IMR-90 (cell line): ENCODE measurements around the gene IWS1. TPM values are rescaled to one million over a fixed set of nuclear protein-coding genes. Genes with fewer than 3 reads are reported as not detected.

ENCODE experiments used
- ATAC-seq: fragments of 200-7000 bp; cut with Tn5 transposase; 2 replicates; pipeline ENCODE4 v1.9.1; 2020; ENCODE audit warnings: low read depth, mild to moderate bottlenecking, moderate library complexity
- BruUV-seq: library from RNA; stranded (reverse); fragments of 400-500 nt; replicated peaks from 2 replicates; lab custom pipeline; 2021; lab: Mats Ljungman, UMichigan
- CTCF ChIA-PET: fragments of 300-600 bp; formaldehyde crosslinking; extraction: SDS; loops from one replicate; lab custom pipeline; 2021; ENCODE audit warnings: antibody characterized with exemption; lab: Yijun Ruan, JAX
- POLR2A ChIA-PET: fragments of 300-600 bp; sonication (Branson Sonifier 250); formaldehyde crosslinking; loops from one replicate; lab custom pipeline; 2022; ENCODE audit warnings: antibody characterized with exemption; ENCODE audit not compliant: unreplicated experiment; lab: Charles Lee
- DNase-seq: peaks from one replicate; pipeline ENCODE4 v3.0.0; 2013
- H2AFZ ChIP-seq: replicated peaks from 2 replicates; pipeline ENCODE3; 2013; ENCODE audit warnings: low read length, mild to moderate bottlenecking; ENCODE audit not compliant: poor library complexity
- H2AK5ac ChIP-seq: 2 replicates; pipeline ENCODE4 v1.6.1; 2013; ENCODE audit warnings: low read depth, low read length, inconsistent platforms
- H2AK9ac ChIP-seq: replicated peaks from 2 replicates; pipeline ENCODE3; 2013; ENCODE audit warnings: mild to moderate bottlenecking, low read depth, low read length, moderate library complexity; ENCODE audit not compliant: poor library complexity
- H2BK120ac ChIP-seq: 2 replicates; pipeline ENCODE4 v1.6.1; 2013; ENCODE audit warnings: low read depth, low read length, inconsistent platforms
- H2BK15ac ChIP-seq: 3 replicates; pipeline ENCODE4 v1.6.1; 2013; ENCODE audit warnings: low read depth, low read length, inconsistent platforms
- H2BK20ac ChIP-seq: 2 replicates; pipeline ENCODE4 v1.6.1; 2013; ENCODE audit warnings: low read depth, mild to moderate bottlenecking, inconsistent platforms, low read length, moderate library complexity
- H2BK5ac ChIP-seq: 2 replicates; pipeline ENCODE4 v1.6.1; 2013; ENCODE audit warnings: mild to moderate bottlenecking, low read depth, low read length, inconsistent platforms; ENCODE audit not compliant: poor library complexity, severe bottlenecking
- H3K14ac ChIP-seq: replicated peaks from 2 replicates; pipeline ENCODE4 v1.6.1; 2013; ENCODE audit warnings: low read depth, low read length, inconsistent platforms
- H3K18ac ChIP-seq: 2 replicates; pipeline ENCODE4 v1.6.1; 2013; ENCODE audit warnings: low read depth, low read length, control low read depth
- H3K23ac ChIP-seq: 2 replicates; pipeline ENCODE4 v1.6.1; 2013; ENCODE audit warnings: low read depth, low read length, inconsistent platforms
- H3K27ac ChIP-seq: 2 replicates; pipeline ENCODE4 v1.5.1; 2013; ENCODE audit warnings: mild to moderate bottlenecking, control low read depth, low read length; ENCODE audit not compliant: insufficient read depth
- H3K27me3 ChIP-seq: 2 replicates; pipeline ENCODE4 v1.6.1; 2013; ENCODE audit warnings: low read length; ENCODE audit not compliant: control insufficient read depth, insufficient read depth
- H3K36me3 ChIP-seq: 2 replicates; pipeline ENCODE4 v1.6.1; 2013; ENCODE audit warnings: low read length, mixed read lengths; ENCODE audit not compliant: control insufficient read depth, insufficient read depth
- H3K4ac ChIP-seq: 2 replicates; pipeline ENCODE4 v1.6.1; 2013; ENCODE audit warnings: low read depth, low read length, inconsistent platforms
- H3K4me1 ChIP-seq: 2 replicates; pipeline ENCODE4 v1.6.1; 2013; ENCODE audit warnings: low read length, mixed read lengths; ENCODE audit not compliant: control insufficient read depth, insufficient read depth
- H3K4me2 ChIP-seq: 2 replicates; pipeline ENCODE4 v1.6.1; 2013; ENCODE audit warnings: low read depth, mild to moderate bottlenecking, control low read depth, low read length, moderate library complexity
- H3K4me3 ChIP-seq: 2 replicates; pipeline ENCODE4 v1.5.1; 2013; ENCODE audit warnings: low read depth, mild to moderate bottlenecking, control low read depth, low read length, moderate library complexity; ENCODE audit not compliant: insufficient read depth
- H3K56ac ChIP-seq: 2 replicates; pipeline ENCODE4 v1.6.1; 2013; ENCODE audit warnings: low read length, inconsistent platforms; ENCODE audit not compliant: insufficient read depth; ENCODE audit errors: extremely low read depth
- H3K79me1 ChIP-seq, 2 experiments: 2 replicates each; pipeline ENCODE4 v1.6.1; 2013; ENCODE audit warnings: low read length in 2 of 2, inconsistent platforms in 1 of 2, low read depth in 1 of 2
- H3K9ac ChIP-seq: 2 replicates; pipeline ENCODE4 v1.6.1; 2013; ENCODE audit warnings: low read depth, low read length, control low read depth
- H3K9me1 ChIP-seq: 2 replicates; pipeline ENCODE4 v1.6.1; 2013; ENCODE audit warnings: low read length, inconsistent platforms; ENCODE audit not compliant: insufficient read depth
- H3K9me3 ChIP-seq: 2 replicates; pipeline ENCODE4 v1.6.1; 2013; ENCODE audit warnings: low read length; ENCODE audit not compliant: control insufficient read depth, insufficient read depth
- H4K20me1 ChIP-seq: 2 replicates; pipeline ENCODE4 v1.6.1; 2013; ENCODE audit warnings: low read length, inconsistent platforms; ENCODE audit not compliant: insufficient read depth
- H4K5ac ChIP-seq: 2 replicates; pipeline ENCODE4 v1.6.1; 2013; ENCODE audit warnings: mild to moderate bottlenecking, low read depth, low read length, control low read depth
- H4K8ac ChIP-seq, 2 experiments: 2 replicates each; pipeline ENCODE4 v1.6.1; 2013; ENCODE audit warnings: low read depth in 2 of 2, low read length in 2 of 2, control low read depth in 1 of 2, inconsistent platforms in 1 of 2
- H4K91ac ChIP-seq: 2 replicates; pipeline ENCODE4 v1.6.1; 2013; ENCODE audit warnings: low read depth, low read length, inconsistent platforms; ENCODE audit not compliant: insufficient read depth
- CEBPB ChIP-seq: IDR thresholded peaks from 2 replicates; pipeline ENCODE4 v1.6.1; 2012; ENCODE audit warnings: low read depth, low read length, improper control_type of control experiment
- CHD1 ChIP-seq: IDR thresholded peaks from 2 replicates; pipeline ENCODE4 v1.6.1; 2012; ENCODE audit warnings: low read depth, low read length, improper control_type of control experiment
- FOS ChIP-seq: fragments of 150-350 bp; IDR thresholded peaks from 2 replicates; pipeline ENCODE4 v1.6.1; 2016; ENCODE audit warnings: low read depth, low read length
- MAFK ChIP-seq: IDR thresholded peaks from 2 replicates; pipeline ENCODE4 v1.6.1; 2012; ENCODE audit warnings: low read depth, low read length, improper control_type of control experiment
- MXI1 ChIP-seq: IDR thresholded peaks from 2 replicates; pipeline ENCODE4 v1.6.1; 2012; ENCODE audit warnings: low read depth, mild to moderate bottlenecking, low read length, moderate library complexity, borderline replicate concordance
- NFE2L2 ChIP-seq: fragments of 150-350 bp; IDR thresholded peaks from 2 replicates; pipeline ENCODE4 v1.6.1; 2016; ENCODE audit warnings: low read depth, mild to moderate bottlenecking, low read length
- POLR2A ChIP-seq: IDR thresholded peaks from 2 replicates; pipeline ENCODE4 v1.6.1; 2012; ENCODE audit warnings: mild to moderate bottlenecking, low read depth, low read length
- RAD21 ChIP-seq: IDR thresholded peaks from 2 replicates; pipeline ENCODE4 v1.6.1; 2012; ENCODE audit warnings: low read length, improper control_type of control experiment
- whole genome bisulfite sequencing, 2 experiments: methylation state at CpG; one replicate each; pipeline versions ENCODE4 v1.1.5 to v1.1.7; 2013; ENCODE audit warnings: missing lambda C conversion rate in 2 of 2; ENCODE audit not compliant: insufficient read length in 1 of 2; ENCODE audit errors: extremely low coverage in 2 of 2; 5-methylcytosine and 5-hydroxymethylcytosine counted together
- dilution Hi-C: fragments of 300-500 bp; cut with HindIII; formaldehyde crosslinking; loops from one replicate; pipeline ENCODE4 v1.14.3; 2018; ENCODE audit warnings: low sequenced_read_pairs; ENCODE audit not compliant: unreplicated experiment
- in situ Hi-C: fragments of 300-500 bp; cut with MboI; formaldehyde crosslinking; loops from 3 replicates; pipeline ENCODE4 v1.14.3; 2019; ENCODE audit warnings: low sequenced_read_pairs, inconsistent platforms, mixed read lengths
- intact Hi-C: fragments of 100-400 bp; cut with micrococcal nuclease; formaldehyde crosslinking; loops from 2 replicates; pipeline ENCODE4 v1.10.0; 2022
- polyA plus RNA-seq, 3 experiments: library from polyadenylated mRNA; depleted of rRNA; stranded (reverse); fragments of >200 nt; gene quantifications; 2 replicates each; pipeline ENCODE4 v1.2.3, GENCODE V29; 2012; ENCODE audit warnings: low replicate concordance in 1 of 3
- total RNA-seq: library from RNA; depleted of rRNA; stranded (reverse); fragments of >200 nt; gene quantifications from 2 replicates; pipeline ENCODE4 v1.2.3, GENCODE V29; 2012
- TF ChIP-seq, protein P1 (sequence below): conservative IDR thresholded peaks from 2 replicates; pipeline ENCODE4 v1.5.1; 2012; ENCODE audit warnings: mild to moderate bottlenecking, low read depth, low read length, improper control_type of control experiment
- TF ChIP-seq, protein P2 (sequence below): fragments of 150-350 bp; IDR thresholded peaks from 2 replicates; pipeline ENCODE4 v1.6.1; 2017; ENCODE audit warnings: mild to moderate bottlenecking, antibody characterized with exemption, low read length, low read depth

The IWS1 gene
- total and polyA plus RNA-seq, 2 of the 4 experiments (the other 2 are of a cell fraction), result 31.5 to 52.5 TPM

DNA sequence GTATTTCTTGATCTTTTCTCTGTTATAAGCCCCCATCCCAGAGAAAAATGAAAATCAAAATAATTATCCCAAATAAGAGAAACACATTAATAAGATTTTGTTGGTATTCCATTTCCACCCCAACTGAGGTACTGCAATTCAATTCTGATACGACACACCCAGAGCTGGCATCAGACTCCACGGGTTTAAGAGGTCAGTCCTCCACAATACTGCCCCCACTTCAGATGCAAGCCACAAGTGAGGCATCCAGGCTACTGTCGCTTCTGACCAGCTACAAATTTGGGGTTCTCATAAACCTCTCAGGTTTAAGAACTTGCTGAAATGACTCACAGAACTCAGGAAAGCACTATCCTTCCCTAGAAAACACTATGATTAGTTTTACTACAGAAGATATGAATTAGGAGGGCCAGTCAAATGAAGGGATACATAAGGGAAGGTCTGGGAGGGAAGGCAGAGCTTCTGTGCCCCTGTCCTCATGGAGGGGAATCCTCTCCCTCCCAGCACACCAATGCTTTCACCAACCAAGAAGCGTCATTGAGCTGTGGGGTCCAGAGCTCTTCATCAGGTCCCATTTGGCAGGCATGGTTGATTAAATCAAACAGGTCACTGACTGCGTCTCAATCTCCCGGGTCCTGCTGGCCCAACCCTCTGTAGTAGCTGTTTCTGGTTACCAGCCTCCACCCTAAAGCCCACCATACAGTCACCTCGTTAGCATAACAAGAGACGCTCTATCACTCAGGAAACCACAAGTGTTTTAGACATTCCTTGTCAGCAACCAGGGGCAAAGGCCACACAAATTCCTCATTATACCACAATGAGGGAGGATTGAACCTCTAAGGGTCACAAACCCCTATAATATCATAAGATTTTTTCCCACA is 46.2 kb downstream of the IWS1 start:
- no peak overlapping the region for H2BK5ac ChIP-seq
- no peak overlapping the region for H3K4me2 ChIP-seq
- no peaks in the 10 kb centered on the region; the same call in 1 of the 2 replicates for H4K20me1 ChIP-seq
- H3K18ac ChIP-seq, result no peak overlapping the region
- no peak overlapping the region for H2AK5ac ChIP-seq
- no peak overlapping the region for H3K9ac ChIP-seq
- ChIA-PET POLR2A (no interaction called here), CTCF (interaction anchor here (0.6 to 2.5 kb wide), 7 partner anchors 9 to 893 kb away, joined by 3 to 15 read pairs (median 5); no protein-coding TSS in a partner anchor)
- H3K56ac ChIP-seq, result no peak overlapping the region
- no peak overlapping the region for H2AK9ac ChIP-seq
- peaks cover 4% of the 10 kb centered on the region; the same call in 1 of the 2 replicates for H3K9me1 ChIP-seq
- H2AFZ ChIP-seq, result no peak overlapping the region
- no peaks in the 10 kb centered on the region for H3K9me3 ChIP-seq
- no peaks in the 10 kb centered on the region for H3K4me1 ChIP-seq
- in situ Hi-C loops, result loop anchor here (5.0 kb wide), 1 partner anchor 158 kb away; no protein-coding TSS in a partner anchor
- H3K27me3 ChIP-seq, result no peaks in the 10 kb centered on the region
- H3K14ac ChIP-seq, result no peak overlapping the region
- peaks cover 14% of the 10 kb centered on the region in 2 experiments; a peak in 2 of 4 replicates for H3K79me1 ChIP-seq
- H3K4me3 ChIP-seq, result no peak overlapping the region
- BruUV-seq, result no TSS peak
- intact Hi-C loops, result loop anchor here (1.0 to 10.0 kb wide), 4 partner anchors 95 to 415 kb away; partner anchors contain the start of gene MAP3K2
- no peak overlapping the region for H4K91ac ChIP-seq
- no peak overlapping the region for H3K23ac ChIP-seq
- H3K4ac ChIP-seq, result no peak overlapping the region
- no peak overlapping the region for H4K5ac ChIP-seq
- no peak overlapping the region for H2BK120ac ChIP-seq
- no peak overlapping the region for H2BK20ac ChIP-seq
- H4K8ac ChIP-seq, result no peak overlapping the region
- TF ChIP-seq FOS (no peak), NFE2L2 (no peak), CEBPB (no peak), CHD1 (no peak), POLR2A (no peak), RAD21 (no peak), MXI1 (no peak), MAFK (no peak)
- TF ChIP-seq, protein P1, sequence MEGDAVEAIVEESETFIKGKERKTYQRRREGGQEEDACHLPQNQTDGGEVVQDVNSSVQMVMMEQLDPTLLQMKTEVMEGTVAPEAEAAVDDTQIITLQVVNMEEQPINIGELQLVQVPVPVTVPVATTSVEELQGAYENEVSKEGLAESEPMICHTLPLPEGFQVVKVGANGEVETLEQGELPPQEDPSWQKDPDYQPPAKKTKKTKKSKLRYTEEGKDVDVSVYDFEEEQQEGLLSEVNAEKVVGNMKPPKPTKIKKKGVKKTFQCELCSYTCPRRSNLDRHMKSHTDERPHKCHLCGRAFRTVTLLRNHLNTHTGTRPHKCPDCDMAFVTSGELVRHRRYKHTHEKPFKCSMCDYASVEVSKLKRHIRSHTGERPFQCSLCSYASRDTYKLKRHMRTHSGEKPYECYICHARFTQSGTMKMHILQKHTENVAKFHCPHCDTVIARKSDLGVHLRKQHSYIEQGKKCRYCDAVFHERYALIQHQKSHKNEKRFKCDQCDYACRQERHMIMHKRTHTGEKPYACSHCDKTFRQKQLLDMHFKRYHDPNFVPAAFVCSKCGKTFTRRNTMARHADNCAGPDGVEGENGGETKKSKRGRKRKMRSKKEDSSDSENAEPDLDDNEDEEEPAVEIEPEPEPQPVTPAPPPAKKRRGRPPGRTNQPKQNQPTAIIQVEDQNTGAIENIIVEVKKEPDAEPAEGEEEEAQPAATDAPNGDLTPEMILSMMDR, result no peak
- TF ChIP-seq, protein P2, sequence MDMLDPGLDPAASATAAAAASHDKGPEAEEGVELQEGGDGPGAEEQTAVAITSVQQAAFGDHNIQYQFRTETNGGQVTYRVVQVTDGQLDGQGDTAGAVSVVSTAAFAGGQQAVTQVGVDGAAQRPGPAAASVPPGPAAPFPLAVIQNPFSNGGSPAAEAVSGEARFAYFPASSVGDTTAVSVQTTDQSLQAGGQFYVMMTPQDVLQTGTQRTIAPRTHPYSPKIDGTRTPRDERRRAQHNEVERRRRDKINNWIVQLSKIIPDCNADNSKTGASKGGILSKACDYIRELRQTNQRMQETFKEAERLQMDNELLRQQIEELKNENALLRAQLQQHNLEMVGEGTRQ, result no peak
- H2BK15ac ChIP-seq, result no peak overlapping the region
- no CpG with 5 or more reads among the region's 8 CpGs for WGBS, 2 experiments
- H3K27ac ChIP-seq, result no peak overlapping the region
- DNase-seq (no peak), ATAC-seq (no peak)
- peaks cover 35% of the 10 kb centered on the region for H3K36me3 ChIP-seq
- dilution Hi-C loops, result no loop called here
